Measurements from ENCODE around the gene CCBE1.

DNA sequence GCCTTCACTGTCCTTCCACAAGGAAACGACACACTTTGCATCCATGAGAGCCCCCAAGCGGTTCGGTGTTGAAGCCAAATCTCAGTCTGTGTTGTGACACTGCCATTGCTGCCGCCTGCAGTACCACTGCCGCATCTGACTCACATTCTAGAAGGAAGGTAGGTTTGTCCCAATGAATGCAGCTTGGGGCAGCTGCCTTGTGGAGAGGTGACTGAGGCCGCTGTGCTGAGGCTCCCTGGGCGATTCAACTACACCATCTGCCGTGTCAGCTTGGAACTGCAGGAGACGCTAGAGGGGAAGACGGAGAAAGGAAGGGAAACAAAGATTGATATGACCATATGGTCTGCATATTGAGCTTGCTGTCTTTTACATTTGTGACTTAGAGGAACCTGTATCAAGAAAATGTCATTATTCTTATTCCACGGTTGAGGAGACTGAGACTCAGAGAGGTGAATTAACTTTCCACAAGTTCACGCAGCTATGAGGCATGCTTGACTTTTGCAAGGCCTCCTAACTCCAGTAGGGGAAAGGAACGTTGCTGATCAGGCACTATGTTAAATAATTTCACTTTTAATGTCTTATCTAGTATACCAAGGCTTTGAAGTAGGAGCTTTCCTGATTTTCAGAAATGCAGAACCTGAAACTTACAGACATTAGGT is 294.7 kb downstream of the CCBE1 start:
- TF ChIP-seq SUZ12 (IDR thresholded peaks at IDR 0.05): no peak
- TF ChIP-seq ELF4 (IDR thresholded peaks at IDR 0.05): no peak
- TF ChIP-seq ZNF384 (IDR thresholded peaks at IDR 0.05): no peak
- TF ChIP-seq L3MBTL2 (conservative IDR thresholded peaks at IDR 0.05): no peak
- TF ChIP-seq, protein P1, sequence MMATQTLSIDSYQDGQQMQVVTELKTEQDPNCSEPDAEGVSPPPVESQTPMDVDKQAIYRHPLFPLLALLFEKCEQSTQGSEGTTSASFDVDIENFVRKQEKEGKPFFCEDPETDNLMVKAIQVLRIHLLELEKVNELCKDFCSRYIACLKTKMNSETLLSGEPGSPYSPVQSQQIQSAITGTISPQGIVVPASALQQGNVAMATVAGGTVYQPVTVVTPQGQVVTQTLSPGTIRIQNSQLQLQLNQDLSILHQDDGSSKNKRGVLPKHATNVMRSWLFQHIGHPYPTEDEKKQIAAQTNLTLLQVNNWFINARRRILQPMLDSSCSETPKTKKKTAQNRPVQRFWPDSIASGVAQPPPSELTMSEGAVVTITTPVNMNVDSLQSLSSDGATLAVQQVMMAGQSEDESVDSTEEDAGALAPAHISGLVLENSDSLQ (IDR thresholded peaks at IDR 0.05): no peak
- TF ChIP-seq BHLHE40 (IDR thresholded peaks at IDR 0.05; ENCODE audit: borderline replicate concordance): no peak
- TF ChIP-seq FOXM1 (IDR thresholded peaks at IDR 0.05; ENCODE audit: borderline replicate concordance): no peak
- no peak for TF ChIP-seq SP1 (IDR thresholded peaks at IDR 0.05)

Data from HEK293T (cell line).